ENCODE measurements around the gene CAMK2G.

GRCh38 chr10:73884017-73884416 is 9.7 kb upstream of the CAMK2G start:
- TF ChIP-seq SREBF2 (IDR thresholded peaks at IDR 0.05) (no peak), POLR2A (IDR thresholded peaks at IDR 0.05; ENCODE audit: low read length) (no peak), CTCF (IDR thresholded peaks at IDR 0.05) (no peak), BHLHE40 (IDR thresholded peaks at IDR 0.05; ENCODE audit: low read depth, low read length) (no peak), RFX5 (IDR thresholded peaks at IDR 0.05) (no peak), KDM1A (IDR thresholded peaks at IDR 0.05; ENCODE audit: low read depth) (no peak)
